Left kidney (tissue), 1 donor: Measurements from ENCODE around the gene OR10J4. TPM values are rescaled to one million over a fixed set of nuclear protein-coding genes. Genes with fewer than 3 reads are reported as not detected.

Source experiments
- polyA plus RNA-seq: library from polyadenylated mRNA; unstranded; fragments of 120-200 nt; gene quantifications from one replicate; pipeline ENCODE4 v1.2.1, GENCODE V29; 2013; ENCODE audit not compliant: insufficient read length

Gene OR10J4
- polyA plus RNA-seq, 1 donor = not detected

Other genes starting within 250 kb of the OR10J4 start
- 0.33 TPM for gene ACKR1, start 227.3 kb upstream of the OR10J4 start, polyA plus RNA-seq
- gene FCER1A, start 129.9 kb upstream of the OR10J4 start, polyA plus RNA-seq = 0.37 TPM
- gene OR10J1, start 7.5 kb downstream of the OR10J4 start, polyA plus RNA-seq = 0.03 TPM
- not detected for gene OR10J5, start 103.8 kb downstream of the OR10J4 start, polyA plus RNA-seq
- not detected for gene APCS, start 155.6 kb downstream of the OR10J4 start, polyA plus RNA-seq